ENCODE measurements around the gene INHBA.

The INHBA gene

GRCh38 chr7:41688012-41688625, 14.8 kb downstream of the INHBA start:
- H3K27me3 ChIP-seq (ENCODE audit: control insufficient read depth, low read length), result no peaks in the 10 kb centered on the region
- no peaks in the 10 kb centered on the region for H3K9me3 ChIP-seq (ENCODE audit: control insufficient read depth, insufficient read depth, low read length)
- no peak overlapping the region for H3K27ac ChIP-seq (ENCODE audit: low read depth, low read length)
- H3K4me3 ChIP-seq (ENCODE audit: low read length), result no peak overlapping the region
- TF ChIP-seq CTCF (IDR thresholded peaks at IDR 0.05; ENCODE audit: low read depth, low read length, poor library complexity, severe bottlenecking), result no peak
- H3K79me2 ChIP-seq (ENCODE audit: control insufficient read depth, low read length), result no peaks in the 10 kb centered on the region
- H4K20me1 ChIP-seq (ENCODE audit: control insufficient read depth, insufficient read depth, low read depth, low read length), result no peaks in the 10 kb centered on the region
- H3K4me1 ChIP-seq (ENCODE audit: control insufficient read depth, low read length), result no peaks in the 10 kb centered on the region
- no peak overlapping the region for H3K4me2 ChIP-seq (ENCODE audit: low read length)
- no peaks in the 10 kb centered on the region for H3K36me3 ChIP-seq (ENCODE audit: control insufficient read depth, low read length)
- no peaks in the 10 kb centered on the region for H3K9me2 ChIP-seq (replicated peaks; ENCODE audit: control insufficient read depth, low read length)
- H3F3A ChIP-seq (ENCODE audit: control insufficient read depth, insufficient read depth), result no peaks in the 10 kb centered on the region

DNA sequence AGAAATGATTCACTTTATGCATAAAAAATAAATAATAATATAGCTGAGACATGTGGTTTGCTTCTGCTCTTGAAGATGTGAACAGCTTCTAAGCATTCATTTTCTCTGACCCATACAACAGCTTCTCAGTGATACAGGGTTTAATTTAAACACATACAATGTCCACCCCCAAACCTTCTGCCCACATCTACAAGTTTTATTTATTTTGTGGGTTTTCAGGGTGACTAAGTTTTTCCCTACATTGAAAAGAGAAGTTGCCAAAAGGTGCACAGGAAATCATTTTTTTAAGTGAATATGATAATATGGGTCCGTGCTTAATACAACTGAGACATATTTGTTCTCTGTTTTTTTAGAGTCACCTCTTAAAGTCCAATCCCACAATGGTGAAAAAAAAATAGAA, 17.2 kb downstream of the INHBA start:
- H3K36me3 ChIP-seq (ENCODE audit: control insufficient read depth, low read length), result no peaks in the 10 kb centered on the region
- H3K27me3 ChIP-seq (ENCODE audit: control insufficient read depth, low read length), result no peaks in the 10 kb centered on the region
- no peak overlapping the region for H3K27ac ChIP-seq (ENCODE audit: low read depth, low read length)
- H3K9me2 ChIP-seq (replicated peaks; ENCODE audit: control insufficient read depth, low read length), result 0 out of 2 replicates have a peak, but pooled peaks cover 2% of the 10 kb centered on the region
- no peak overlapping the region for H3K4me3 ChIP-seq (ENCODE audit: low read length)
- H3F3A ChIP-seq (ENCODE audit: control insufficient read depth, insufficient read depth), result no peaks in the 10 kb centered on the region
- H3K4me2 ChIP-seq (ENCODE audit: low read length), result no peak overlapping the region
- no peaks in the 10 kb centered on the region for H4K20me1 ChIP-seq (ENCODE audit: control insufficient read depth, insufficient read depth, low read depth, low read length)
- H3K9me3 ChIP-seq (ENCODE audit: control insufficient read depth, insufficient read depth, low read length), result no peaks in the 10 kb centered on the region
- TF ChIP-seq EZH2phosphoT487 (IDR thresholded peaks at IDR 0.05; ENCODE audit: borderline replicate concordance, low read length) (no peak), CTCF (IDR thresholded peaks at IDR 0.05; ENCODE audit: low read depth, low read length, poor library complexity, severe bottlenecking) (no peak)
- H3K4me1 ChIP-seq (ENCODE audit: control insufficient read depth, low read length), result no peaks in the 10 kb centered on the region
- no peaks in the 10 kb centered on the region for H3K79me2 ChIP-seq (ENCODE audit: control insufficient read depth, low read length)

DNA sequence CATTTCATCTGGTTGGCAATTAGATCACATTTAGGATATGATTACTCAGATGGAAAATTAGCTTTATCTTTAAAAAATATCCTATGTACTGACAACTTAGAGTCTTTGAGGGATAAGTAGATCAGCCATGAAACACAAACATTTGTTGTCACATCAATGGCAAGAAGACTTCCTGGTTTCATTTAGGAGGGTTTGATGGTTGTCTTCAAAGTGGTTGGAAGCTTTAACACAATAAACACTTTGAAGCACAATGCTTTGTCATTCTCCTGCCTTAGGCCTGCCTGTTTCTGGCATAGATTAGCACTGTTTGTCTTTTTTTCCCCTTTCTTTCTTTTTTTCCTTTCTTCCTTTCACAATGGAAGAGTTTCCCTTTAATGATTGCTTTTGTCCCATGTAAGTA, 20.5 kb downstream of the INHBA start:
- Histone ChIP-seq H3K4me2 (ENCODE audit: low read length) (no peak overlapping the region), H3K27me3 (ENCODE audit: control insufficient read depth, low read length) (no peaks in the 10 kb centered on the region), H3K27ac (ENCODE audit: low read depth, low read length) (no peak overlapping the region), H3F3A (ENCODE audit: control insufficient read depth, insufficient read depth) (no peaks in the 10 kb centered on the region), H4K20me1 (ENCODE audit: control insufficient read depth, insufficient read depth, low read depth, low read length) (no peaks in the 10 kb centered on the region), H3K9me3 (ENCODE audit: control insufficient read depth, insufficient read depth, low read length) (no peaks in the 10 kb centered on the region), H3K4me1 (ENCODE audit: control insufficient read depth, low read length) (no peaks in the 10 kb centered on the region), H3K4me3 (ENCODE audit: low read length) (no peak overlapping the region), H3K36me3 (ENCODE audit: control insufficient read depth, low read length) (no peaks in the 10 kb centered on the region), H3K79me2 (ENCODE audit: control insufficient read depth, low read length) (no peaks in the 10 kb centered on the region), H3K9me2 (replicated peaks; ENCODE audit: control insufficient read depth, low read length) (0 out of 2 replicates have a peak, but pooled peaks cover 2% of the 10 kb centered on the region)
- no peak for TF ChIP-seq EZH2phosphoT487 (IDR thresholded peaks at IDR 0.05; ENCODE audit: borderline replicate concordance, low read length)
- no peak for TF ChIP-seq CTCF (IDR thresholded peaks at IDR 0.05; ENCODE audit: low read depth, low read length, poor library complexity, severe bottlenecking)
